ENCODE data around the gene P3R3URF. TPM values are rescaled to one million over a fixed set of nuclear protein-coding genes. Genes with fewer than 3 reads are reported as not detected.

The P3R3URF gene
- total RNA-seq, 5 donors from 2014 or later (not counting 1 experiment from before 2014, with no cell fraction given) = not detected

DNA sequence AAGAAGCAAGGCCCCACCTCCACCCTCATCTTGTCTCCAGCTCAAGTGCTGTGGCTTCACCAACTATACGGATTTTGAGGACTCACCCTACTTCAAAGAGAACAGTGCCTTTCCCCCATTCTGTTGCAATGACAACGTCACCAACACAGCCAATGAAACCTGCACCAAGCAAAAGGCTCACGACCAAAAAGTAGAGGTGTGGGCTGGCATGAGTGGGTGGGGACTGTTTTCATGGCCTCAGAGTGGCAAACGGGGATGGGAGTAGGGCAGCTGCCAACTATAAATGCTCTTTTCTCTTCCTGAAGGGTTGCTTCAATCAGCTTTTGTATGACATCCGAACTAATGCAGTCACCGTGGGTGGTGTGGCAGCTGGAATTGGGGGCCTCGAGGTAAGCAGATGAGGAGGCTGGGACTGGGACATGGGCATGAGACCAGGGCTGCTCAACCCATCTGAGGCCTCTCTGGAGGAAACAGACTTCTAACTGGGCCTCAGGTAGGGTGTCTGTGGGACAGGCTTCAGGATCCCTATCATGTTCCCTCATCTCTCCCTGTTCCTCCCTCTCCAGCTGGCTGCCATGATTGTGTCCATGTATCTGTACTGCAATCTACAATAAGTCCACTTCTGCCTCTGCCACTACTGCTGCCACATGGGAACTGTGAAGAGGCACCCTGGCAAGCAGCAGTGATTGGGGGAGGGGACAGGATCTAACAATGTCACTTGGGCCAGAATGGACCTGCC lies 8.8 kb upstream of the P3R3URF start:
- no peak overlapping the region for H3K27ac ChIP-seq (ENCODE audit: low read length)
- Mint-ChIP-seq H3K4me3 (no peak overlapping the region), H3K36me3 (peaks cover 16% of the 10 kb centered on the region), H3K9me3 (no peaks in the 10 kb centered on the region), H3K27me3 (no peaks in the 10 kb centered on the region), H3K4me1 (peaks cover 6 to 18% (median 9%) of the 10 kb centered on the region in 3 donors), H3K27ac (peak overlapping the region; percentile 57 to 70)
- ChIA-PET POLR2A (no interaction called here), CTCF (no interaction called here)
- ATAC-seq (replicated peaks in 1 of 4) = peak in 1 of 4 experiments; percentile 73
- DNase-seq = peak in 1 of 35 experiments; percentile 24
- H3K36me3 ChIP-seq (ENCODE audit: control insufficient read depth in 2 of 2, extremely low read depth in 1 of 2, insufficient read depth in 1 of 2, low read length in 1 of 2) = peaks cover 3 to 18% of the 10 kb centered on the region in 2 donors
- WGBS (ENCODE audit: insufficient coverage) = 10% methylated on average over 4 of the region's 7 CpGs
- H3K9me3 ChIP-seq = no peaks in the 10 kb centered on the region
- H3K27me3 ChIP-seq (replicated peaks in 1 of 2; ENCODE audit: control insufficient read depth in 2 of 2, extremely low read depth in 1 of 2, insufficient read depth in 2 of 2, low read length in 1 of 2) = peaks cover 0 to 6% of the 10 kb centered on the region in 2 experiments
- no peak overlapping the region for H3K4me3 ChIP-seq (ENCODE audit: control insufficient read depth in 1 of 2, extremely low read depth in 1 of 2, low read length in 1 of 2)
- peaks cover 0 to 19% of the 10 kb centered on the region in 2 experiments for H3K4me1 ChIP-seq (ENCODE audit: control insufficient read depth in 1 of 2, extremely low read depth in 1 of 2, insufficient read depth in 2 of 2, low read length in 2 of 2)

- 66% methylated on average over 9 of the region's 12 CpGs for WGBS (ENCODE audit: insufficient coverage)
- POLR2A ChIA-PET = no interaction called here
- Mint-ChIP-seq H3K9me3 (no peaks in the 10 kb centered on the region), H3K36me3 (peaks cover 10% of the 10 kb centered on the region), H3K27ac (no peak overlapping the region), H3K4me1 (peaks cover 6 to 18% (median 9%) of the 10 kb centered on the region in 3 donors), H3K4me3 (no peak overlapping the region), H3K27me3 (no peaks in the 10 kb centered on the region)
- Histone ChIP-seq H3K9me3 (no peaks in the 10 kb centered on the region), H3K4me3 (ENCODE audit: control insufficient read depth in 1 of 2, extremely low read depth in 1 of 2, low read length in 1 of 2) (no peak overlapping the region), H3K36me3 (ENCODE audit: control insufficient read depth in 2 of 2, extremely low read depth in 1 of 2, insufficient read depth in 1 of 2, low read length in 1 of 2) (peaks cover 0 to 9% of the 10 kb centered on the region in 2 donors), H3K27ac (ENCODE audit: low read length) (no peak overlapping the region), H3K4me1 (ENCODE audit: control insufficient read depth in 1 of 2, extremely low read depth in 1 of 2, insufficient read depth in 2 of 2, low read length in 2 of 2) (peaks cover 0 to 21% of the 10 kb centered on the region in 2 experiments), H3K27me3 (replicated peaks in 1 of 2; ENCODE audit: control insufficient read depth in 2 of 2, extremely low read depth in 1 of 2, insufficient read depth in 2 of 2, low read length in 1 of 2) (peaks cover 0 to 6% of the 10 kb centered on the region in 2 experiments)
- CTCF ChIA-PET = interaction anchor here in 1 of 2 donors (0.6 to 1.8 kb wide), 2 partner anchors 147 to 151 kb away, joined by 4 to 7 read pairs; no protein-coding TSS in a partner anchor
- DNase-seq (peak in 2 of 35 experiments; percentile 13 to 20), ATAC-seq (replicated peaks in 1 of 4) (peak in 1 of 4 experiments; percentile 16)
These were observed 7.8 kb upstream of the P3R3URF start for GRCh38 chr1:46183926-46184557.

DNA sequence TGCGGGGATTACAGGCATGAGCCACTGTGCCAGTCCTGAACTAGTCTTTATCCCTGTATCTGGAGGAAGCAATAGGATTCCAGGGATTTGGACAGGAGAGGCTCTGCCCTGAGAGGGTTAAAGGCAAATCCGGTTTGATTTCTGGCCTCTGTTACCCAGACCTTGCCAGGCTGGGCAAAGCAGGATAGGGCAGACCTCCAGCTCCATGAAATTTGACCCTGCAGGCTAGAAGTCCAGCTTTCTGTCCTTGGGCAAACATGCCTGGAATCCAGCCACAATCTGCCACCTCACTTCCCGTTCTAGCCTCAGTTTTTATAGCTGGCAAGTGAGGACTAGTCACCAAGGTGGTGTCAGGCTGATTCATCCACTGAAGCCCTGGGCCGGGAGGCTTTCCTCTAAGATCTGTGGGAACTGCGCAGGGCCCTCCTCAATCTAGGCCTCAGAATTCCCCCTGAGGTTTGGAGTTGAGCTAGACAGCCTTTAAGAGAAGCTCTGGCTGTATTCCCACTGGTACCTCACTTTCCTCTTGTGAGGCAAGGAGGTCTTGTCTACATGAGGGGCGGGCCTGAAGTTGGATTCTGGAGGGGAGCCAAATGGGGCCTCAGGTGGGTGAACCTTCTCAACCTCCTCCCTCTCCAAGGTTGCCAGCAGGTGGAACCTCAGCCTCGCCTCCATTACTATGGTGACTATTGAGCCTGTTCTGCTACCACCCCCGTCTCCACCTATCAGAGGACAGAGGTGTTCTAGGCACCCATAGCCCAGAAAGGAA lies 7.0 kb upstream of the P3R3URF start:
- DNase-seq = no peak
- ChIA-PET CTCF (interaction anchor here in 1 of 2 donors (0.7 to 1.8 kb wide), 2 partner anchors 146 to 346 kb away, joined by 3 to 7 read pairs; no protein-coding TSS in a partner anchor), POLR2A (no interaction called here)
- Histone ChIP-seq H3K4me1 (ENCODE audit: control insufficient read depth in 1 of 2, extremely low read depth in 1 of 2, insufficient read depth in 2 of 2, low read length in 2 of 2) (peaks cover 0 to 21% of the 10 kb centered on the region in 2 experiments), H3K9me3 (no peaks in the 10 kb centered on the region), H3K36me3 (ENCODE audit: control insufficient read depth in 2 of 2, extremely low read depth in 1 of 2, insufficient read depth in 1 of 2, low read length in 1 of 2) (peaks cover 0 to 6% of the 10 kb centered on the region in 2 donors), H3K27me3 (replicated peaks in 1 of 2; ENCODE audit: control insufficient read depth in 2 of 2, extremely low read depth in 1 of 2, insufficient read depth in 2 of 2, low read length in 1 of 2) (peaks cover 0 to 6% of the 10 kb centered on the region in 2 experiments), H3K27ac (ENCODE audit: low read length) (no peak overlapping the region), H3K4me3 (ENCODE audit: control insufficient read depth in 1 of 2, extremely low read depth in 1 of 2, low read length in 1 of 2) (no peak overlapping the region)
- WGBS (ENCODE audit: insufficient coverage) = 94% methylated on average over 3 of the region's 8 CpGs
- no peak for ATAC-seq (replicated peaks in 1 of 4)
- H3K36me3 Mint-ChIP-seq = peaks cover 8% of the 10 kb centered on the region
- H3K27me3 Mint-ChIP-seq = no peaks in the 10 kb centered on the region
- peaks cover 6 to 18% (median 9%) of the 10 kb centered on the region in 3 donors for H3K4me1 Mint-ChIP-seq
- no peaks in the 10 kb centered on the region for H3K9me3 Mint-ChIP-seq
- H3K27ac Mint-ChIP-seq = no peak overlapping the region
- H3K4me3 Mint-ChIP-seq = no peak overlapping the region

DNA sequence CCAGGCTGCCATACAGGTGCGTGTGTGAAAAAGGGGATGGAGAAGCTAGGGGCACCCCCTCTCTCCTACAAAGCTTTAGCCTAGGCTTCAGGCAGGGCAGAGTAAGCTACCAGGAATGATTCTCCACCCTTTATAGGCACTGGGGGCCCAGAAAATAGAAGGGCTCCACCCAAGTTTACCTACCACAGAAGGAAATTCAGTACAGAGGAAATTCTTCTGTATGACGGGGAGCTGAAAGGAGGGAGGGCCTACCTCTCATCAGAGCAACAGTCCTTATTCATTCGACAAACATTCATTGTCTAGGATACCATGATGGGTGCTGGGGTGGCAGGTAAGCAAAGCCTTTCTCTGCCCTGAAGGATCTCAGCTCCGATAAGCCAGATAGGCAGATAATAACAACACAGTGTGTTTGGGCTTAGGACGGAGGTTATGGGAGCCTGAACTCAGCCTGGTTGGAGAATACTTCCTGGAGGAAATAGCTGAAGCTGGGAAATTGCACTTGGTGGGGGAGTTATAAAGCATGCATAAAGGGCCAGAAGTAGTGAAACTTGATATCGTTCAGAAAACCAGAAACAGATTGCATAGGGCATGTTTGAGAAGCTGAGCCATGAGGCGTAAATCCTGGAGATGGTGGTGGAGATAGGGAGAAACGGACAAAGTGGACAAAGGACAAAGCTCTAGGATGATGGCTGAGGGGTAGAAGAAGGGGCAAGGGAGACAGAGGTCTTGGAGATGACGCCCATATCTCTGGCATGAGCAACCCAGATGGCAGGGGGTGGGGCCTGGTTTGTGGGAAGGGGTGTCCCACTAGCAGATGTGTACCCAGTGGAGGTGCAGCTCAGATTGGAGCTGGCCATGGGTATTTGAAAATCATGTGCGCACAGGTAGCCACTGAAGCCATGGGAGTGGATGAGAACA lies 5.3 kb upstream of the P3R3URF start:
- Mint-ChIP-seq H3K9me3 (no peaks in the 10 kb centered on the region), H3K4me1 (peaks cover 6 to 18% (median 9%) of the 10 kb centered on the region in 3 donors), H3K4me3 (no peak overlapping the region), H3K27ac (no peak overlapping the region), H3K27me3 (no peaks in the 10 kb centered on the region), H3K36me3 (no peaks in the 10 kb centered on the region)
- DNase-seq (no peak), ATAC-seq (replicated peaks in 1 of 4) (no peak)
- ChIA-PET CTCF (interaction anchor here (0.8 to 1.9 kb wide), 10 partner anchors 42 to 180 kb away, joined by 3 to 7 read pairs (median 3); no protein-coding TSS in a partner anchor), POLR2A (no interaction called here)
- Histone ChIP-seq H3K4me1 (ENCODE audit: control insufficient read depth in 1 of 2, extremely low read depth in 1 of 2, insufficient read depth in 2 of 2, low read length in 2 of 2) (peaks cover 0 to 21% of the 10 kb centered on the region in 2 experiments), H3K9me3 (no peaks in the 10 kb centered on the region), H3K4me3 (ENCODE audit: control insufficient read depth in 1 of 2, extremely low read depth in 1 of 2, low read length in 1 of 2) (no peak overlapping the region), H3K27ac (ENCODE audit: low read length) (no peak overlapping the region), H3K36me3 (ENCODE audit: control insufficient read depth in 2 of 2, extremely low read depth in 1 of 2, insufficient read depth in 1 of 2, low read length in 1 of 2) (no peaks in the 10 kb centered on the region), H3K27me3 (replicated peaks in 1 of 2; ENCODE audit: control insufficient read depth in 2 of 2, extremely low read depth in 1 of 2, insufficient read depth in 2 of 2, low read length in 1 of 2) (peaks cover 0 to 6% of the 10 kb centered on the region in 2 experiments)
- 87% methylated on average over 6 of the region's 10 CpGs for WGBS (ENCODE audit: insufficient coverage)

- Mint-ChIP-seq H3K4me3 (no peak overlapping the region), H3K27me3 (no peaks in the 10 kb centered on the region), H3K36me3 (no peaks in the 10 kb centered on the region), H3K4me1 (peaks cover 3 to 14% (median 4%) of the 10 kb centered on the region in 3 donors), H3K27ac (no peak overlapping the region), H3K9me3 (no peaks in the 10 kb centered on the region)
- Histone ChIP-seq H3K36me3 (ENCODE audit: control insufficient read depth in 2 of 2, extremely low read depth in 1 of 2, insufficient read depth in 1 of 2, low read length in 1 of 2) (no peaks in the 10 kb centered on the region), H3K27ac (ENCODE audit: low read length) (no peak overlapping the region), H3K27me3 (replicated peaks in 1 of 2; ENCODE audit: control insufficient read depth in 2 of 2, extremely low read depth in 1 of 2, insufficient read depth in 2 of 2, low read length in 1 of 2) (peaks cover 0 to 6% of the 10 kb centered on the region in 2 experiments), H3K4me1 (ENCODE audit: control insufficient read depth in 1 of 2, extremely low read depth in 1 of 2, insufficient read depth in 2 of 2, low read length in 2 of 2) (peaks cover 0 to 17% of the 10 kb centered on the region in 2 experiments), H3K4me3 (ENCODE audit: control insufficient read depth in 1 of 2, extremely low read depth in 1 of 2, low read length in 1 of 2) (no peak overlapping the region), H3K9me3 (no peaks in the 10 kb centered on the region)
- 77% methylated on average over 8 of the region's 12 CpGs for WGBS (ENCODE audit: insufficient coverage)
- ATAC-seq (replicated peaks in 1 of 4) (no peak), DNase-seq (no peak)
- ChIA-PET POLR2A (no interaction called here), CTCF (interaction anchor here (0.6 to 1.9 kb wide), 3 partner anchors 32 to 143 kb away, joined by 3 to 7 read pairs (median 3); no protein-coding TSS in a partner anchor)
These were observed 3.9 kb upstream of the P3R3URF start for GRCh38 chr1:46180082-46180616.
